Endodermal cell (in vitro differentiated cells): Measurements from ENCODE around the gene SLC19A3. TPM values are rescaled to one million over a fixed set of nuclear protein-coding genes. Genes with fewer than 3 reads are reported as not detected.
"Not testable (repeated sequence)": the region's sequence is repeated elsewhere in the genome, so short reads cannot be mapped to it uniquely, and the experiment has no call there.

Experiments
- DNase-seq: peaks from one replicate; pipeline ENCODE4 v3.0.0-alpha.2; 2017
- H3K27ac ChIP-seq: 2 replicates; pipeline ENCODE4 v1.5.1; 2013; ENCODE audit warnings: mild to moderate bottlenecking, low read depth, low read length, moderate library complexity
- H3K27me3 ChIP-seq: 2 replicates; pipeline ENCODE4 v1.6.1; 2013; ENCODE audit warnings: mild to moderate bottlenecking, low read length, moderate library complexity; ENCODE audit not compliant: insufficient read depth, control insufficient read depth, poor library complexity, severe bottlenecking
- H3K36me3 ChIP-seq: 2 replicates; pipeline ENCODE4 v1.7.0; 2013; ENCODE audit warnings: mild to moderate bottlenecking, low read length, moderate library complexity; ENCODE audit not compliant: control insufficient read depth, insufficient read depth
- H3K4me1 ChIP-seq: one replicate; pipeline ENCODE4 v1.7.0; 2013; ENCODE audit warnings: low read length; ENCODE audit not compliant: control insufficient read depth, insufficient read depth
- H3K4me3 ChIP-seq: 2 replicates; pipeline ENCODE4 v1.5.1; 2013; ENCODE audit warnings: mild to moderate bottlenecking, low read length, moderate library complexity
- H3K9ac ChIP-seq: 2 replicates; pipeline ENCODE4 v1.6.1; 2013; ENCODE audit warnings: mild to moderate bottlenecking, low read length, moderate library complexity; ENCODE audit not compliant: poor library complexity, severe bottlenecking; ENCODE audit errors: extremely low read depth
- H3K9me3 ChIP-seq: 2 replicates; pipeline ENCODE4 v1.6.1; 2013; ENCODE audit warnings: mild to moderate bottlenecking, low read length, moderate library complexity; ENCODE audit not compliant: control insufficient read depth
- H3K27ac Mint-ChIP-seq: 2 replicates; pipeline ENCODE4 v1.8.0; 2020; ENCODE audit warnings: mixed read lengths
- H3K27me3 Mint-ChIP-seq: 2 replicates; pipeline ENCODE4 v1.8.0; 2021; ENCODE audit warnings: mild to moderate bottlenecking, mixed read lengths; ENCODE audit not compliant: insufficient read depth
- H3K36me3 Mint-ChIP-seq: 2 replicates; pipeline ENCODE4 v1.8.0; 2020; ENCODE audit warnings: low read depth, mixed read lengths
- H3K4me1 Mint-ChIP-seq: 2 replicates; pipeline ENCODE4 v1.8.0; 2020; ENCODE audit warnings: mixed read lengths
- H3K4me3 Mint-ChIP-seq: 2 replicates; pipeline ENCODE4 v1.8.0; 2020; ENCODE audit warnings: mild to moderate bottlenecking, moderate library complexity, mixed read lengths
- H3K9me3 Mint-ChIP-seq: 2 replicates; pipeline ENCODE4 v1.8.0; 2020; ENCODE audit warnings: mild to moderate bottlenecking, mixed read lengths
- WGBS, 2 experiments: methylation state at CpG; one replicate each; pipeline versions ENCODE4 v1.1.5 to v1.1.7; 2013; ENCODE audit warnings: missing lambda C conversion rate in 2 of 2, mixed read lengths in 1 of 2; ENCODE audit not compliant: insufficient coverage in 1 of 2, insufficient read length in 1 of 2; 5-methylcytosine and 5-hydroxymethylcytosine counted together
- total RNA-seq, 2 donors: library from RNA; stranded (reverse); fragmentation: NEBNext Ultra II Directional in 1 of 2; extraction: Animal tissue kit (Norgen Biotek cat#: 25700) in 1 of 2; gene quantifications; 2 replicates in 1 of 2; 3 replicates in 1 of 2; pipeline ENCODE4 v1.2.1, GENCODE V29; 2021
- TF ChIP-seq, protein P1 (sequence below): fragments of 200-600 bp; sonication (generic); conservative IDR thresholded peaks from 2 replicates; pipeline ENCODE4 v1.5.0; 2021; ENCODE audit warnings: antibody characterized with exemption, mild to moderate bottlenecking

Gene SLC19A3
- total RNA-seq, 2 donors from 2014 or later, result 0.68 to 1.1 TPM

GRCh38 chr2:227739351-227739750 lies 21.5 kb upstream of the SLC19A3 start:
- no peak overlapping the region for H3K27ac Mint-ChIP-seq
- H3K4me1 ChIP-seq, result no peaks in the 10 kb centered on the region
- H3K27ac ChIP-seq, result no peak overlapping the region
- no peaks in the 10 kb centered on the region for H3K9me3 ChIP-seq
- no peak overlapping the region for H3K4me3 Mint-ChIP-seq
- no peak for DNase-seq
- H3K27me3 Mint-ChIP-seq, result no peaks in the 10 kb centered on the region
- no peaks in the 10 kb centered on the region for H3K36me3 Mint-ChIP-seq
- TF ChIP-seq, protein P1, sequence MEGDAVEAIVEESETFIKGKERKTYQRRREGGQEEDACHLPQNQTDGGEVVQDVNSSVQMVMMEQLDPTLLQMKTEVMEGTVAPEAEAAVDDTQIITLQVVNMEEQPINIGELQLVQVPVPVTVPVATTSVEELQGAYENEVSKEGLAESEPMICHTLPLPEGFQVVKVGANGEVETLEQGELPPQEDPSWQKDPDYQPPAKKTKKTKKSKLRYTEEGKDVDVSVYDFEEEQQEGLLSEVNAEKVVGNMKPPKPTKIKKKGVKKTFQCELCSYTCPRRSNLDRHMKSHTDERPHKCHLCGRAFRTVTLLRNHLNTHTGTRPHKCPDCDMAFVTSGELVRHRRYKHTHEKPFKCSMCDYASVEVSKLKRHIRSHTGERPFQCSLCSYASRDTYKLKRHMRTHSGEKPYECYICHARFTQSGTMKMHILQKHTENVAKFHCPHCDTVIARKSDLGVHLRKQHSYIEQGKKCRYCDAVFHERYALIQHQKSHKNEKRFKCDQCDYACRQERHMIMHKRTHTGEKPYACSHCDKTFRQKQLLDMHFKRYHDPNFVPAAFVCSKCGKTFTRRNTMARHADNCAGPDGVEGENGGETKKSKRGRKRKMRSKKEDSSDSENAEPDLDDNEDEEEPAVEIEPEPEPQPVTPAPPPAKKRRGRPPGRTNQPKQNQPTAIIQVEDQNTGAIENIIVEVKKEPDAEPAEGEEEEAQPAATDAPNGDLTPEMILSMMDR, result no peak
- H3K36me3 ChIP-seq, result no peaks in the 10 kb centered on the region
- H3K27me3 ChIP-seq, result no peaks in the 10 kb centered on the region
- H3K9ac ChIP-seq, result no peak overlapping the region
- 71 to 89% methylated on average over 7 to 14 of the region's 14 CpGs for WGBS, 2 experiments
- H3K4me3 ChIP-seq, result no peak overlapping the region
- H3K9me3 Mint-ChIP-seq, result no peaks in the 10 kb centered on the region
- H3K4me1 Mint-ChIP-seq, result no peaks in the 10 kb centered on the region

DNA sequence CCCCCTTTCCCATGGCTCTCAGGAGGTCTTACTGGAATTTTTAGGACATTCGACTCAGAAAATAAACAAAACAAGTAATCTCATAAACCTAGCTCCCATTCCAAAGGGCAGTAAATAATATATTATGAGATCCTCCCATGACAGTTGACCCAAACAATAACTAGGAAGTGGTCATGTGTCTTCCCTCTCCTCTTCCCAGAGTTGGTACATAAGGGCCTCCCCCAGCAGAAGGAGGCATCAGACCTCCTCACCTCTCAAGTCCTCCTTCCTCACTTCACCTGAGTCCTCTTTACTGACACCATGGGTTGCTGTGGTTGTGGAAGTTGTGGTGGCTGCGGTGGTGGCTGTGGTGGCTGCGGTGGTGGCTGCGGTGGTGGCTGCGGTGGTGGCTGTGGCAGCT lies 10.2 kb upstream of the SLC19A3 start, which contains the start of gene SCYGR7:
Gene SCYGR7 (plus strand): TSS at position 301 of the 400 bp plus-strand sequence. CDS start 0 bp downstream, at position 301.
- no peak within 1 kb of the TSS for H3K4me3 Mint-ChIP-seq
- 92% methylated on average over 4 of the region's 5 CpGs; no CpG with 5 or more reads in 1 of the 2 experiments for WGBS, 2 experiments
- Histone ChIP-seq H3K27me3 (no peaks in the 10 kb centered on the region), H3K9ac (no peak within 1 kb of the TSS), H3K4me1 (no peaks in the 10 kb centered on the region), H3K36me3 (no peaks in the 10 kb centered on the region), H3K9me3 (no peaks in the 10 kb centered on the region), H3K27ac (no peak within 1 kb of the TSS), H3K4me3 (no peak within 1 kb of the TSS)
- no peaks in the 10 kb centered on the region for H3K4me1 Mint-ChIP-seq
- no peak within 1 kb of the TSS for H3K27ac Mint-ChIP-seq
- no peaks in the 10 kb centered on the region for H3K27me3 Mint-ChIP-seq
- no peak for DNase-seq
- H3K9me3 Mint-ChIP-seq, result no peaks in the 10 kb centered on the region
- TF ChIP-seq, protein P1, result no peak
- no peaks in the 10 kb centered on the region for H3K36me3 Mint-ChIP-seq

DNA sequence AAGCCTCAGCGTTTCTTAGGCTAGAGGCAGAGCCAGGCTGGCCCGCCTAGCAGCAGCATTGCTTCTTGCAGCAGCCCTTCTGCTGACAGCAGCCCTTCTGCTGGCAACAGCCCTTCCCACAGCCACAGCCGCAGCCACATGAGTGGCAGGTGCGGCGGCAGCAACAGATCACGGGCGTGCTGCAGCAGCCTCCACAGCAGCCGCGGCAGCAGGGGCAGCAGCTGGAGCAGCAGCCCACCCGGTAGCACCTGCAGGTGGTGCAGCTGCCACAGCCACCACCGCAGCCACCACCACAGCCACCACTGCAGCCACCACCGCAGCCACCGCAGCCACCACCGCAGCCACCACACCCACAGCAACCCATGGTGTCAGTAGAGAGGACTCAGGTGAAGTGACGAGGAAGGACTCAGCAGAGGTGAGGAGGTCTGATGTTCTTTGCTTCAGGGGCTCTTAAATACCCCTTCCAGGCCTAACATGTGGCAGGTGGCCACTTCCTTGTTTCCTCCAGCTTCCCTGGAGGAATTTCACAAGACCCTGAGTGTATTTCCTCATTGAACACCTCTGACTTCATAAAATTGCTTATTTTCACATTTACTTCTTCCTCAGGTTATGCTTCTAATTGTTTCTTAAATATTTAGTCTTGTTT lies 6.7 kb upstream of the SLC19A3 start, which contains the start of gene SCYGR6:
Gene SCYGR6 (minus strand): TSS at position 364 of the 646 bp plus-strand sequence. CDS start 0 bp downstream, at position 364.
- 96% methylated on average over 11 to 15 of the region's 15 CpGs for WGBS, 2 experiments
- H3K27ac Mint-ChIP-seq, result no peak within 1 kb of the TSS
- H3K4me3 Mint-ChIP-seq, result no peak within 1 kb of the TSS
- H3K27ac ChIP-seq, result no peak within 1 kb of the TSS
- H3K9me3 Mint-ChIP-seq, result no peaks in the 10 kb centered on the region
- no peaks in the 10 kb centered on the region for H3K36me3 Mint-ChIP-seq
- no peaks in the 10 kb centered on the region for H3K4me1 ChIP-seq
- DNase-seq, result no peak
- TF ChIP-seq, protein P1, result no peak
- no peaks in the 10 kb centered on the region for H3K27me3 ChIP-seq
- peaks cover 3% of the 10 kb centered on the region for H3K4me1 Mint-ChIP-seq
- no peak within 1 kb of the TSS for H3K9ac ChIP-seq
- H3K27me3 Mint-ChIP-seq, result no peaks in the 10 kb centered on the region
- H3K36me3 ChIP-seq, result no peaks in the 10 kb centered on the region
- H3K9me3 ChIP-seq, result no peaks in the 10 kb centered on the region
- no peak within 1 kb of the TSS for H3K4me3 ChIP-seq

- H3K9ac ChIP-seq, H3K27me3 ChIP-seq, H3K27me3 Mint-ChIP-seq, H3K36me3 Mint-ChIP-seq, H3K9me3 ChIP-seq, H3K27ac ChIP-seq, H3K27ac Mint-ChIP-seq, H3K4me3 Mint-ChIP-seq, H3K4me3 ChIP-seq, H3K36me3 ChIP-seq, H3K4me1 ChIP-seq, DNase-seq, H3K4me1 Mint-ChIP-seq, H3K9me3 Mint-ChIP-seq: not testable (repeated sequence)
- WGBS, 2 experiments, result 83 to 94% methylated on average over 4 to 7 of the region's 7 CpGs
Observed at GRCh38 chr2:227722821-227723220, 5.0 kb upstream of the SLC19A3 start.
